ENCODE results near the gene ARHGAP9.

ARHGAP9 gene

DNA sequence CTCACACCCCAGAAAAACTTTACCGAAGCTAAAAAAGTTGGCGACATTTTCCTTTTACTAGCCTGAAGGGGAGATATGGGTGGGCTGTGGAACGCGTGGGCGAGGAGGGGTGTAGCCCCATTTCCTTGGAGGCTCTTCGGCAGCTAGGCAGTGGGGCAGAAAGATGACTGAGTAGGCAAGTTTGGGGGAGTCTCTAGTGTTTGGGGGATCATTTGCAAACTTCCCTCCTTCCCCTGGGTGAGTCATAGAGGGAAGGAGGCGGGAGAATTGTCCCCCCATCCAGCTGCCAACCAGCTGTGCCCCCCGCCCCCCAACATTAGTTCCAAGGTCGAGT is 17.8 kb downstream of the ARHGAP9 start:
- Histone ChIP-seq H3K27me3 (ENCODE audit: control insufficient read depth, low read length) (peaks cover 5% of the 10 kb centered on the region; the same call in 1 of the 2 replicates), H4K20me1 (ENCODE audit: control insufficient read depth, insufficient read depth, low read depth, low read length) (no peaks in the 10 kb centered on the region), H3K9me3 (ENCODE audit: control insufficient read depth, insufficient read depth, low read length) (no peaks in the 10 kb centered on the region), H3K4me3 (ENCODE audit: low read length) (peak overlapping the region; percentile 83), H3K36me3 (ENCODE audit: control insufficient read depth, low read length) (no peaks in the 10 kb centered on the region), H3K4me1 (ENCODE audit: control insufficient read depth, low read length) (peaks cover 34% of the 10 kb centered on the region), H3F3A (ENCODE audit: control insufficient read depth, insufficient read depth) (peaks cover 22% of the 10 kb centered on the region; the same call in 1 of the 2 replicates), H3K9me2 (replicated peaks; ENCODE audit: control insufficient read depth, low read length) (no peaks in the 10 kb centered on the region), H3K27ac (ENCODE audit: low read depth, low read length) (no peak overlapping the region), H3K79me2 (ENCODE audit: control insufficient read depth, low read length) (no peaks in the 10 kb centered on the region), H3K4me2 (ENCODE audit: low read length) (peak overlapping the region; percentile 92)
- no peak for TF ChIP-seq EZH2phosphoT487 (IDR thresholded peaks at IDR 0.05; ENCODE audit: borderline replicate concordance, low read length)
- TF ChIP-seq, protein P1, sequence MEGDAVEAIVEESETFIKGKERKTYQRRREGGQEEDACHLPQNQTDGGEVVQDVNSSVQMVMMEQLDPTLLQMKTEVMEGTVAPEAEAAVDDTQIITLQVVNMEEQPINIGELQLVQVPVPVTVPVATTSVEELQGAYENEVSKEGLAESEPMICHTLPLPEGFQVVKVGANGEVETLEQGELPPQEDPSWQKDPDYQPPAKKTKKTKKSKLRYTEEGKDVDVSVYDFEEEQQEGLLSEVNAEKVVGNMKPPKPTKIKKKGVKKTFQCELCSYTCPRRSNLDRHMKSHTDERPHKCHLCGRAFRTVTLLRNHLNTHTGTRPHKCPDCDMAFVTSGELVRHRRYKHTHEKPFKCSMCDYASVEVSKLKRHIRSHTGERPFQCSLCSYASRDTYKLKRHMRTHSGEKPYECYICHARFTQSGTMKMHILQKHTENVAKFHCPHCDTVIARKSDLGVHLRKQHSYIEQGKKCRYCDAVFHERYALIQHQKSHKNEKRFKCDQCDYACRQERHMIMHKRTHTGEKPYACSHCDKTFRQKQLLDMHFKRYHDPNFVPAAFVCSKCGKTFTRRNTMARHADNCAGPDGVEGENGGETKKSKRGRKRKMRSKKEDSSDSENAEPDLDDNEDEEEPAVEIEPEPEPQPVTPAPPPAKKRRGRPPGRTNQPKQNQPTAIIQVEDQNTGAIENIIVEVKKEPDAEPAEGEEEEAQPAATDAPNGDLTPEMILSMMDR (IDR thresholded peaks at IDR 0.05; ENCODE audit: low read depth, low read length, poor library complexity, severe bottlenecking) = no peak

DNA sequence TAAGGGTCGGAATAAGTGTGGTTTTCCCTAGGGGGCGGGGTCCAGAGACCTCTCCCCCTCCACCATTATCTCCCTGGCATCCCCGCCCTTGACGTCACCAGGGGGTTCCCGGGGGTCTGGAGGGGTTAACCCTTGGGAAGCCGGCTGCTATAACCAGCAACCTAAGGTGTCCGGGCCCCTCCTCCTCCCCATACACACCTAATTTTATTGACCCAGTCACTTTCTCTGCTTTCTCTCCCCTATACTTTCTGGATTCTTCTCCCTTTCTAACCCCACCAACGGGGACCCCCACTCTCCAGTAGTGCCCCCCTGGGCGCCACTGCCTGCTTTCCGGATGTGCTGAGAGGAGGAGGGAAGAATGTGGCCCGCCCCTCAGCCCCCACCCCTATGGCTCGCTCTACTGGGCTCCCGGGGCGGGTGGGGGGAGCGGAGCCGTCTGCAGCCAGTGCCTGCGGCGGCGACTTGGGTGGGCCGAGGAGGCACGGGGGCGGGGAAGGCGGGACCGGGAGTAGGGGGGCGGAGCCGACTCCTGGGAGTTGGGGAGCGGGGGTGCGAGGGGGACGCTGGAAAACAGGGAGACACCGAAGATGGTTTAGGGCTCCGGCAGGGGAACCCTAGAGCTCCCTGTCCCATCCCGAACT is 18.3 kb downstream of the ARHGAP9 start:
- no peaks in the 10 kb centered on the region for H3K9me3 ChIP-seq (ENCODE audit: control insufficient read depth, insufficient read depth, low read length)
- H4K20me1 ChIP-seq (ENCODE audit: control insufficient read depth, insufficient read depth, low read depth, low read length) = no peaks in the 10 kb centered on the region
- TF ChIP-seq, protein P1 (IDR thresholded peaks at IDR 0.05; ENCODE audit: low read depth, low read length, poor library complexity, severe bottlenecking) = no peak
- no peak for TF ChIP-seq EZH2phosphoT487 (IDR thresholded peaks at IDR 0.05; ENCODE audit: borderline replicate concordance, low read length)
- no peaks in the 10 kb centered on the region for H3K36me3 ChIP-seq (ENCODE audit: control insufficient read depth, low read length)
- peaks cover 19% of the 10 kb centered on the region; the same call in 1 of the 2 replicates for H3F3A ChIP-seq (ENCODE audit: control insufficient read depth, insufficient read depth)
- peak overlapping the region; percentile 92 for H3K4me2 ChIP-seq (ENCODE audit: low read length)
- H3K9me2 ChIP-seq (replicated peaks; ENCODE audit: control insufficient read depth, low read length) = no peaks in the 10 kb centered on the region
- peaks cover 5% of the 10 kb centered on the region; the same call in 1 of the 2 replicates for H3K27me3 ChIP-seq (ENCODE audit: control insufficient read depth, low read length)
- H3K79me2 ChIP-seq (ENCODE audit: control insufficient read depth, low read length) = no peaks in the 10 kb centered on the region
- H3K4me3 ChIP-seq (ENCODE audit: low read length) = peak overlapping the region; percentile 83
- H3K27ac ChIP-seq (ENCODE audit: low read depth, low read length) = no peak overlapping the region
- peaks cover 33% of the 10 kb centered on the region for H3K4me1 ChIP-seq (ENCODE audit: control insufficient read depth, low read length)

DNA sequence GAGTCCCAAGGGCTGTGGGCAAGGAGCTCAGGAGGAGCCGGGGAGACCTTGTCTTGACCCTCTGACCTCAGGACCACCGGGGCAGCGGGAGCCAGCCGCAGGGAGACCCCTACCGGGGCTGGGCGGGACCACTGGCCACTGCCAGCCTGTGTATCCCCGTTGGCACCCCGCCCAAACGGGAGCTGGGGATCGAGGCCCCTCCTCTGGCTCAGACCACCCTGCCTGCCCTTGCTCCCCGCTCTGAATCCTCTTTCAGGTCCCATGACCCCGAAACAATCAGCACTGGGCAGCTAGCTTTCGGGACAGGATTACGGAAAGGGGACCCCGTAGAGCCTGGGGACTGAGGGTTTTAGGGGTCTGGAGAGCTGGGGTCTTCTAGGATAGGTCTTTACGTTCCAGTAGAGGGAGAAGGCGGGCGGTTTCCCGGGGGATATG is 18.8 kb downstream of the ARHGAP9 start:
- Histone ChIP-seq H3F3A (ENCODE audit: control insufficient read depth, insufficient read depth) (peaks cover 19% of the 10 kb centered on the region; the same call in 1 of the 2 replicates), H3K79me2 (ENCODE audit: control insufficient read depth, low read length) (no peaks in the 10 kb centered on the region), H4K20me1 (ENCODE audit: control insufficient read depth, insufficient read depth, low read depth, low read length) (no peaks in the 10 kb centered on the region), H3K4me2 (ENCODE audit: low read length) (peak overlapping the region; percentile 92), H3K9me2 (replicated peaks; ENCODE audit: control insufficient read depth, low read length) (no peaks in the 10 kb centered on the region), H3K36me3 (ENCODE audit: control insufficient read depth, low read length) (no peaks in the 10 kb centered on the region), H3K9me3 (ENCODE audit: control insufficient read depth, insufficient read depth, low read length) (no peaks in the 10 kb centered on the region), H3K27me3 (ENCODE audit: control insufficient read depth, low read length) (peaks cover 5% of the 10 kb centered on the region; the same call in 1 of the 2 replicates), H3K27ac (ENCODE audit: low read depth, low read length) (no peak overlapping the region), H3K4me1 (ENCODE audit: control insufficient read depth, low read length) (peaks cover 38% of the 10 kb centered on the region), H3K4me3 (ENCODE audit: low read length) (peak overlapping the region; percentile 83)
- no peak for TF ChIP-seq EZH2phosphoT487 (IDR thresholded peaks at IDR 0.05; ENCODE audit: borderline replicate concordance, low read length)
- TF ChIP-seq, protein P1 (IDR thresholded peaks at IDR 0.05; ENCODE audit: low read depth, low read length, poor library complexity, severe bottlenecking) = no peak
